Gastrocnemius medialis (tissue), 4 donors: Measurements from ENCODE around the gene DBT.

Experiments
- CTCF ChIP-seq, 5 experiments: fragments of 450-650 bp in 3 of 5; fragments of 200-600 bp in 2 of 5; sonication (generic) in 2 of 5; IDR thresholded peaks in 4 of 5; conservative IDR thresholded peaks in 1 of 5; 1 replicate in 4 of 5; 2 replicates in 1 of 5; pipeline ENCODE4 v1.5.1; 2016 to 2019; ENCODE audit warnings: antibody characterized with exemption in 5 of 5, mild to moderate bottlenecking in 3 of 5, moderate library complexity in 3 of 5
- POLR2A ChIP-seq, 2 donors: fragments of 450-650 bp; IDR thresholded peaks; one replicate each; pipeline ENCODE4 v1.6.1; 2017; ENCODE audit warnings: antibody characterized with exemption in 2 of 2, mild to moderate bottlenecking in 2 of 2, moderate library complexity in 2 of 2

GRCh38 chr1:100198596-100198995, 51.0 kb downstream of the DBT start:
- TF ChIP-seq CTCF (IDR thresholded peaks at IDR 0.05 in 4 of 5, conservative IDR thresholded peaks at IDR 0.05 in 1 of 5), result no peak
- TF ChIP-seq POLR2A (IDR thresholded peaks at IDR 0.05), result no peak
